Measurements from ENCODE around the gene LACTBL1.

LACTBL1 gene

DNA sequence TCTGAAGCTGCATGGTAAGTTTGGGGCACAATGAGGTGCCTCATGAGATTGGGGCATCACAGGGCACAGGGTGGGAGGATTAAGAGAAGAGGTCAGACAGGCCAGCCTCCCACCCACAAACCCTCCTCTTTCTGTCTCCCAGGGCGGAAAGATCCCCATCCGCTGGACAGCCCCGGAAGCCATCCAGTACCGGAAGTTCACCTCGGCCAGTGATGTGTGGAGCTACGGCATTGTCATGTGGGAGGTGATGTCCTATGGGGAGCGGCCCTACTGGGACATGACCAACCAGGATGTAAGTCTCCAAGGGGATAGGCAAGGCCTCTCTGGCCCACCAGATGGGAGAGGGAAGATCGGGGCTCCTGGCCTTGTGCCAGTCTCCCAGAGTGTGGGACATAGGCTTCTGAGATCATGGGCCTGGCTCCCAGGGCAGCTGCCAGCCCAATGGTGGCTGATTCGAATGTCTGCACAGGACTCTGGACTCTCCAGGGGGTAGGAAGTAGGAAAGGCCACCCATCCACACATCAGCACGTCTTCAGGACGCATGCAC is 63.7 kb downstream of the LACTBL1 start:
- FAIRE-seq: no peak

- no peak for FAIRE-seq
These were observed 65.1 kb downstream of the LACTBL1 start for GRCh38 chr1:22907528-22907927.

- no peak for FAIRE-seq
These were observed 65.7 kb downstream of the LACTBL1 start for GRCh38 chr1:22906968-22907367.

DNA sequence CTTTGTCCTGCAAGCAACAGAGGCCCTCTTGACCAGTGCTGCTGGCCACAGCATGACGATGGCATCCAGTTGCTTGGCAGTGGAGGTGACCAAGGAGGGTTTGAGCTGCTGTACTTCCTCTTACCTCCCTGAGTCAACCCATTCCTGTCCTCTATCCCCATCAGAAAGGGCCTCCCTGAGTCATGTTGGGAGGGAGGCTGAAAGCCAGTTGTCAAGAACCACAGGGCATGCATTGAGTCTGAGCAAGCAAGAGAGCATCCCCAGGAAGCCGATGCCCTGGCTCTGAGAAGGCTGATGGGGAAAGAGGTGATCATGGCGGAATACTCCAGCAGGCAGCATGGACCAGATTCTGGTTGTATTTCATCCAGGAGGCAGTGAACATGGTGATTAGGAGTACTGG is 69.6 kb downstream of the LACTBL1 start:
- FAIRE-seq: no peak
